ENCODE measurements around the gene LST1. TPM values are rescaled to one million over a fixed set of nuclear protein-coding genes. Genes with fewer than 3 reads are reported as not detected.

Gene LST1
- total and polyA plus RNA-seq, 2 of the 8 experiments (the other 6 are each of a cell fraction or from before 2014, with no cell fraction given) = not detected

- H3K4ac ChIP-seq (replicated peaks; ENCODE audit: insufficient read length, low read depth, low read length) = no peak overlapping the region
- no peak overlapping the region for H2BK20ac ChIP-seq (ENCODE audit: low read length)
- no peaks in the 10 kb centered on the region for H3K9me3 ChIP-seq (ENCODE audit: insufficient read depth in 2 of 2, low read depth in 1 of 2, low read length in 1 of 2)
- peaks cover 17 to 22% of the 10 kb centered on the region in 2 experiments for H4K20me1 ChIP-seq (replicated peaks in 1 of 2; ENCODE audit: control insufficient read depth in 1 of 2, insufficient read depth in 2 of 2, low read length in 2 of 2)
- ChIA-PET CTCF (ENCODE audit: partially characterized antibody) (interaction anchor here (0.5 to 3.0 kb wide), 7 partner anchors 11 to 88 kb away, joined by 3 to 11 read pairs (median 6); partner anchors contain the start of genes ATP6V1G2, BAG6 and GPANK1), POLR2A (ENCODE audit: partially characterized antibody) (interaction anchor here (0.7 to 34.9 kb wide), 6 partner anchors 9 to 193 kb away, joined by 3 to 883 read pairs (median 62); partner anchors contain the start of genes APOM, BAG6, C6orf47 and CSNK2B)
- H2BK15ac ChIP-seq (ENCODE audit: low read length) = no peak overlapping the region
- no peak overlapping the region for H3K23ac ChIP-seq (ENCODE audit: insufficient read length)
- 91% methylated on average over 3 of the region's 3 CpGs; no CpG with 5 or more reads in 1 of the 2 experiments for WGBS, 2 experiments (ENCODE audit: extremely low coverage in 1 of 2, insufficient coverage in 1 of 2, insufficient read length in 1 of 2, insufficient replicate concordance in 2 of 2, low coverage in 1 of 2, low lambda C conversion rate in 2 of 2, missing lambda C conversion rate in 1 of 2)
- no peak for FAIRE-seq
- H3K9ac ChIP-seq (replicated peaks in 1 of 4; ENCODE audit: extremely low read depth in 1 of 4, low read depth in 3 of 4, low read length in 3 of 4) = no peak overlapping the region
- DNase-seq (ENCODE audit: low read depth in 1 of 2, low spot score in 2 of 2) = no peak
- no peak overlapping the region for H3K18ac ChIP-seq (ENCODE audit: extremely low read depth, low read length)
- H3K4me3 ChIP-seq (ENCODE audit: extremely low read depth in 1 of 4, insufficient read depth in 2 of 4, low read depth in 3 of 4, low read length in 4 of 4) = no peak overlapping the region
- no peaks in the 10 kb centered on the region for H3K23me2 ChIP-seq (ENCODE audit: low read depth, low read length)
- peaks cover 9% of the 10 kb centered on the region; the same call in 1 of the 2 replicates for H3K79me1 ChIP-seq (ENCODE audit: low read depth, low read length)
- TF ChIP-seq SP2 (IDR thresholded peaks at IDR 0.05; ENCODE audit: low read length) (no peak), MAX (IDR thresholded peaks at IDR 0.05) (no peak), USF2 (IDR thresholded peaks at IDR 0.05; ENCODE audit: low read length) (no peak)
- no peak overlapping the region for H2AFZ ChIP-seq (ENCODE audit: low read length)
- no peak overlapping the region for H3K14ac ChIP-seq (ENCODE audit: insufficient read length)
- H2BK120ac ChIP-seq (replicated peaks; ENCODE audit: low read depth, low read length) = no peak overlapping the region
- H3K27me3 ChIP-seq (replicated peaks in 1 of 4; ENCODE audit: control insufficient read depth in 3 of 4, extremely low read depth in 1 of 4, insufficient read depth in 3 of 4, low read length in 3 of 4) = no peaks in the 10 kb centered on the region
- H4K5ac ChIP-seq (ENCODE audit: insufficient read length, low read depth, low read length) = no peak overlapping the region
- H3K56ac ChIP-seq (replicated peaks; ENCODE audit: insufficient read length, low read depth, low read length) = no peak overlapping the region
- no peak overlapping the region for H2BK5ac ChIP-seq (ENCODE audit: low read depth, low read length)
- H3K4me2 ChIP-seq (ENCODE audit: insufficient read depth in 1 of 2, low read depth in 2 of 2, low read length in 2 of 2) = no peak overlapping the region
- H3K4me1 ChIP-seq (replicated peaks in 1 of 4; ENCODE audit: control insufficient read depth in 3 of 4, insufficient read depth in 4 of 4, low read length in 3 of 4) = no peaks in the 10 kb centered on the region
- H2AK5ac ChIP-seq (ENCODE audit: low read depth, low read length) = no peak overlapping the region
- no peak overlapping the region for H4K91ac ChIP-seq (replicated peaks; ENCODE audit: insufficient read length, low read length)
- H3K27ac ChIP-seq (ENCODE audit: low read depth, low read length) = no peak overlapping the region
- no peaks in the 10 kb centered on the region; a peak in 1 of 4 replicates for H3K79me2 ChIP-seq (ENCODE audit: control insufficient read depth in 1 of 2, insufficient read depth in 2 of 2, low read length in 2 of 2)
- peaks cover 64 to 98% (median 84%) of the 10 kb centered on the region in 4 experiments for H3K36me3 ChIP-seq (ENCODE audit: control insufficient read depth in 2 of 4, insufficient read depth in 4 of 4, low read length in 3 of 4)
- no peak overlapping the region for H2BK12ac ChIP-seq (ENCODE audit: low read depth, low read length)
- H4K8ac ChIP-seq (ENCODE audit: extremely low read depth, insufficient read depth, low read length) = no peak overlapping the region
Observed at GRCh38 chr6:31634131-31634530, 48.1 kb downstream of the LST1 start.
